ENCODE measurements around the gene INCENP.

DNA sequence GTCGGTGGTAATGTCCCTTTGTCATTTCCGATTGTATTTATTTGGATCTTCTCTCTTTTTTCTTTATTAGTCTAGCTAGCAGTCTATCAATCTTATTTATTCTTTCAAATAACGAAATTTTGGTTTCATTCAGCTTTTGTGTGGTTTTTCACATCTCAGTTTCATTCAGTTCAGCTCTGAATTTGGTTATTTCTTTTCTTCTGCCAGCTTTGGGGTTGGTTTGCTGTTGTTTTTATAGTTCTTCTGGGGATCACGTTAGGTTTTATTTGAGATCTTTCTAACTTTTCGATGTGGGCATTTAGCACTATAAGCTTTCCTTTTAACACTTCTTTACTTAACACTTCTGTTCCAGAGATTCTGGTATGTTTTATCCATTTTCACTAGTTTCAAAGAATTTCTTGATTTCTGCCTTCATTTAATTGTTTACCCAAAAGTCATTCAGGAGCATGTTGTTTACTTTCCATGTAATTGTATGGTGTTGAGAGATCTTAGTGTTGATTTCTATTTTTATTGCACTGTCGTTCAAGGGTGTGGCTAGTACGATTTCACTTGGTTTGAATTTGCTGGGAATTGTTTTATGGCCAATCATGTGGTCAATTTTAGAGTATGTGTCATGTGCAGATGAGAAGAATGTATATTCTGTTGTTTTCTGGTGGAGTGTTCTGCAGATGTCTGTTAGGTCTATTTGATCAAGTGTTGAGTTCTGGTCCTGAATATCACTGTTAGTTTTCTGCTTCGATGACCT lies 58.5 kb downstream of the INCENP start:
- TF ChIP-seq GATA3 (IDR thresholded peaks at IDR 0.05; ENCODE audit: low read depth, low read length) (no peak), GATA2 (IDR thresholded peaks at IDR 0.05; ENCODE audit: low read depth, low read length) (no peak)

Data from SH-SY5Y (cell line).